ENCODE data around the gene CHST13.
"Not testable (repeated sequence)": the region's sequence is repeated elsewhere in the genome, so short reads cannot be mapped to it uniquely, and the experiment has no call there.

The CHST13 gene

GRCh38 chr3:126527006-126527405, 3.1 kb downstream of the CHST13 start:
- no peak for DNase-seq

- no peak for DNase-seq
These were observed 3.7 kb downstream of the CHST13 start for GRCh38 chr3:126527455-126528211.

- DNase-seq: no peak
These were observed 4.5 kb downstream of the CHST13 start for GRCh38 chr3:126528419-126528799.

GRCh38 chr3:126528800-126529541, 5.0 kb downstream of the CHST13 start:
- no peak for DNase-seq

- DNase-seq: no peak
These were observed 5.7 kb downstream of the CHST13 start for GRCh38 chr3:126529585-126530170.

- DNase-seq: no peak
These were observed 6.5 kb downstream of the CHST13 start for GRCh38 chr3:126530171-126531050.

GRCh38 chr3:126531051-126531330, 7.0 kb downstream of the CHST13 start:
- DNase-seq: no peak

GRCh38 chr3:126533506-126533905, 9.6 kb downstream of the CHST13 start:
- no peak for DNase-seq

- DNase-seq: not testable (repeated sequence)
These were observed 10.8 kb downstream of the CHST13 start for GRCh38 chr3:126534716-126535115.

GRCh38 chr3:126535636-126536035, 11.7 kb downstream of the CHST13 start:
- no peak for DNase-seq

- DNase-seq: no peak
These were observed 12.2 kb downstream of the CHST13 start for GRCh38 chr3:126536126-126536525.

GRCh38 chr3:126537116-126537729, 13.3 kb downstream of the CHST13 start:
- DNase-seq: no peak

- DNase-seq: no peak
These were observed 13.9 kb downstream of the CHST13 start for GRCh38 chr3:126537730-126538281.

- DNase-seq: no peak
These were observed 14.4 kb downstream of the CHST13 start for GRCh38 chr3:126538316-126538715.

GRCh38 chr3:126538966-126539365, 15.0 kb downstream of the CHST13 start:
- no peak for DNase-seq

- DNase-seq: no peak
These were observed 15.7 kb downstream of the CHST13 start for GRCh38 chr3:126539558-126540250.

- DNase-seq: no peak
These were observed 16.4 kb downstream of the CHST13 start for GRCh38 chr3:126540342-126540849.

- no peak for DNase-seq
These were observed 17.1 kb downstream of the CHST13 start for GRCh38 chr3:126540951-126541627.

GRCh38 chr3:126541628-126542339, 17.8 kb downstream of the CHST13 start:
- no peak for DNase-seq
